HG02970 (cell line): ENCODE measurements around the gene ZSWIM9.

ENCODE experiments used
- ATAC-seq: cut with Tn5 transposase; IDR thresholded peaks from one replicate; pipeline ENCODE4 v1.9.1; 2021; ENCODE audit warnings: mild to moderate bottlenecking, moderate library complexity, moderate number of reproducible peaks; ENCODE audit not compliant: unreplicated experiment, low FRiP score

The ZSWIM9 gene

DNA sequence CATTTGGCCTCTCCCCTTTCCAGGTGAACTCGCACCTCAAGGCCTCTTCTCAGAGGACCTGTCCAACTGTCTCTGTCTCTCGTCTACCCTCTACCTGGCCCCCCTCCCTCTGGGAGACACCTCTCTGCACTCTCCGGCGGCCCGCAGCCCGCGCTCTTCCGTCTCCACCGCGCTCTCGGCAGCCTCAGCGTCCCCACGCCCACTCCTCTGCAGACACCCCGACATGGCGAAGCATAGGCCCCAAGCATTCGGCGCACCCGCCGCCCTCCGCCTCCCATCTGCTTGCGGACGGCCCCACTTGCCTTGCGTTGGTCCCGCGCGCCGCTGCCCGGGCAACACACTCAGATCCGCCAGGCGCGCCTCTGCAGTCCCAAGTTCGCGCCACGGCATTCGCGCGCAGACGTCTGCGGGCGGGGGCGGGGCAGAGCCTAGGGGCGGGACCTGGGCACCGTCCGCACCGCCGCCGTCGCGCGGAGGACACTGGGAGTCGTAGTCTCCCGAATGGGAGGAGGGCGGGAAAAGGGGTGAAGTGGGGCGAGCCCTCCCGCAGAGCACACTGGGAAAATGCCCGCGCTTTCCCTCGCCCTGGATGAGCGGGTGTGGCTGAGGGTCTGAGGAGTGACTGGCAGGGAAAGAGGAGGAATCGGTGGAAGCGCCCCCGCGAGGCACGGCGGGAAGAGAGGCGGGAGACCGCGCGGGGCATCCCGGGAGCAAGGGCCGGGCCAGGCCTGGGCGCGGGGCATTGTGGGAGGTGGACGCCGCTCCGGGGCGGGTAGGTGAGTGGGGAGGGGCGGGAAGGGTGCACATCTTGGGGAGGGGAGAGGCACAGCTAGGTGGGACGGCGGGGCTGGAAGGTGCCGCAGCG lies at the start of gene ZSWIM9, which contains the start of gene LIG1:
TSS of gene ZSWIM9 (plus strand) at position 742 of the 865 bp plus-strand sequence. CDS start 1,123 bp downstream, outside the sequence.
TSS of gene LIG1 (minus strand) at position 406 of the 865 bp plus-strand sequence. CDS start 4,778 bp downstream, outside the sequence.
- ATAC-seq: peak; percentile 78

DNA sequence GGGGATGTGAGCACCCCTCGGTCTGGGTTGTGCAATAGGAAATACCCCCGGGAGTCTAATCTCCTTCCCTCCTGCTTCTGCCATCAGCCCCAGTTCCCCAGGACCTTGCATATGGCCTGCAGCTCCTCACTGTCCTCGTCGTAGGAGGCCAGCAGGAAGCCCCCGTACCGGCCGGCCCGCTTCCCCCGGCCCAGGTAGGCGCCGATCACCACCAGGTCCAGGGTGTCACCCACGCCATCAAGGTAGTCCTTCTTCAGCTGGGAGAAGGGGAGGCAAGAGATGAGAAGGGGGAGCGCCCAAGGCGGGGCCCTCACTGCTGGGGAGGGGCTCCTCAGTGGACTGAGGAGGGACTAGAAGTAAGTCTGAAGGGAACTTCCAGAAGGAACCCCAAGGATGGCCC lies 49.4 kb upstream of the ZSWIM9 start:
- ATAC-seq: no peak

DNA sequence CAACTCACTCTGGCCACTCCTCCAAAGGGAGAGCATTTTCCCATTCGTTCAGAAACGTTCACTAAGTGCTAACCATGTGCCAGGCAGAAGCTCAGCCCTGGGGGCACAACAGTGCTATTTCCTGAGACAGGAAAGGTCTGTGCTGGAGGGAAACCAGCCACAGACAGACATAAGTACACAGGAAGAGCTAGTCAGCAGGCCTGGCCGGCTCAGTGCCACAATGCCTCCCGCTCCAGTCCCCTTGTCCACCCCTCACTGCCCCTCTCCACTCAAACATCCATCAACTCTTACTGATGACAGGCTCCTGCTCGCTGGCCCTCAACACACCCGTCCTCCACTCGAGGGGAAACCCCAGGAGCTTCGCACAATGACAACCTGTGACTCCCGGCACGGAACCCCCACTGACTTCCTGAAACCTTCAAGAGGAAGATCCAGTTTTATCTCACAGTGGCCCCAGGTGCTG lies 48.5 kb upstream of the ZSWIM9 start:
- ATAC-seq: no peak

DNA sequence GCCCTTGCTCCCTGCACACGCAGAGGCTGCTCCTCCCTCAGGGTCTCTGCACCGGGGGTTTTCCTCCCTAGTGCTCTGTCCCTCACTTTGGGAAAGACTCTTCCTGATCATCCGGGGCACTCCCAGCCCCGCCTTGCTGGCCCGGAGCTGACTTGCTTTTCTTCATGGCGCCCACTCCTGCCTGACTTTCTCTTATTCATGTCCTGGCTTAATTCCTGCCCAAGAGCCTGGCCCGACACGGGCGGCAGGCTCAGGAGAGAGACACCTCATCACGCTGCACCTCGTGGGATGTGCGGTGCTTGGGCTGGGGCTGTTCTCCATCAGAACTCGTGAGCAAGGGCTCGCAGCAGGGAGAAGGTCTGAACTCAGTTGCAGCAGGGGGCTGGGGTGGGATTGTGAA lies 48.1 kb upstream of the ZSWIM9 start:
- ATAC-seq: no peak

DNA sequence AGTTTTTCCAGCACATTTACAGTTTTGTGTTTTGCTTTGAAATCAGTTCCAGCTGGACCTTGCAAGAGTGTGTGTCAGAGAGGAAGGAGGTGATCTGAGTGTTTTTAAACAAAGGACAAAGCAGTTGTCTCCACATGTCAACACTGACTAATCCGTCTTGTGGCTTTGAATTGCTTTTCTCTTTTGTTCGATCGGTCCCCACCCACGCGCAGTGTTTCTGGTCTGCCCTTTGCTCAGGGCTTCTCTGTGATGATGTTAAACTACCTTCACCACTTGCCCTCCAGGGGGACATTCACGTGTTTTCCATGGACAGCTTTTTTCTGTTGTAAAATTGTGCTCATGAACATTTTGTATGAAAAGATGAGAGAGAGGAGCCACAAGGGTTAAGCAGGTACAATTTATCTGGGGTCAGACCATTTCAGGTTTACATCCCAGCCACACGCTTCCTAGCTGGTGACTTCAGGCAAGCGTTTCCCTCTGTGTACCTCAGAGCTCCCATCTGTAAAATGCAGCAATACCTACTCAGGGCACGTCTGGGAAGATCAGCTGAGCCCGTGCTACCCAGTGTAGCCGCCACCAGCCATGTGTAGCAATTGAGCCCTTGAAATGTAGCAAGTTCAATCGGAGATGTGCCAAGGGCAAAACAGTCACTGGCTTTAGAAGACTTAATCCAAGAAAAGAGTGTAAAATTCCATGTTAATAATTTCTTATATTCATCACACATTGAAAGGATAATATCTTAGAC lies 46.4 kb upstream of the ZSWIM9 start:
- no peak for ATAC-seq

DNA sequence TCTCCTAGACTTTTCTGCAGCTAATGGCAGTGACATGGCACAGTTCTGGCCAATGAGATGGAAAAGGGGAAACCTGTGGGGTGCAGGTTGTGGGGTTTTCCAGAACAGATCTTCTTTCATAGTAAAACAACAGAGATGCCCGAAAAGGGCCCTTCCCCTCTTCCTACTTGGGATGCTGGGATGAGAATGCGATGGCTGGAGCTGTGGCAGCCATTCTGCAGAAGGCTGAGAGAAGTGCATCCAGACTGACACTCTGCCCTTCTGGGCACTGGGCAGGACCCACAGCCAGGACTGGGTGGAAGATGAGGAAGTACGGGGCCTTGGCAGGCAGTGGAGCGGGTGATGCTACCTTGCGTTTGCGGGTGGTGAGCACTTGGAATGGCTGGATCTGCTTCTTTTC lies 42.9 kb upstream of the ZSWIM9 start:
- ATAC-seq: no peak

DNA sequence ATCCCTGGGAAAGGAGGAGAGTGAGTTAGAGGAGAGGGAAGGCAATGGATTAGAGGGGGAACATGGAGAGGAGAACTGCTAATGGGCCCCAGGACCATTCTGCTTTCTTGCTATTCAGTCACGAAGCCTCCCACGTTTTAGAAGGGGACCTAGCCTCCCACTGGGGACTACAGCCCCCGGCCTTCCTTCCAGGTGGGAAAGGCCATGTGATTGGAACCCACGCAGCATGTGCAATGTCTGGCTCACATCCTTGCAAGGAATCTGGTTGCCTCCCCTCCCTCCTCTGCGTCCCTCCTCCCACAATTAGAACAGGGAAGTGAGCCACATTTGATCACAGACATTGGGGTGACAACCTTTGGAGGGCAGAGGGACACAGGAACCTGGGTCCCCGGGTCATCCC lies 37.4 kb upstream of the ZSWIM9 start:
- ATAC-seq: no peak

DNA sequence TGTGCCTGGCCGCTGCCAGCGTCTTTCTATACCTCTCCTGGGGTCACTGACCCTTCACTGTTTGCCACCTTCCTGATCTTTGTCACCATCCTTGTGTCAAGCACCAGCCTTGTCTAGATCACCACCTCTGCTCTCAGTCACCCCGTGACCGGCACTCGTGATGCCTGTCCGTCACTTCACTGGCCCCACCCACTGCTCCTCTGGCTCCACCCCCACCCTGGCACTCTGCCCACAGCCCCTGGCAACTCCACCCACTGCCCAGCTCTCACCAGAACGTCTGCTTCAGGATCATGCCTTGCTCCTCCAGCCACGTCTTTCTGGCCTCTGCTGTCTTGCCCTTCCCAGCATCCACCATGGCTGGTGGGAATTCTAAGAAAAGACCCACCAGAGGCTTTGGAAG lies 35.1 kb upstream of the ZSWIM9 start:
- ATAC-seq: no peak

DNA sequence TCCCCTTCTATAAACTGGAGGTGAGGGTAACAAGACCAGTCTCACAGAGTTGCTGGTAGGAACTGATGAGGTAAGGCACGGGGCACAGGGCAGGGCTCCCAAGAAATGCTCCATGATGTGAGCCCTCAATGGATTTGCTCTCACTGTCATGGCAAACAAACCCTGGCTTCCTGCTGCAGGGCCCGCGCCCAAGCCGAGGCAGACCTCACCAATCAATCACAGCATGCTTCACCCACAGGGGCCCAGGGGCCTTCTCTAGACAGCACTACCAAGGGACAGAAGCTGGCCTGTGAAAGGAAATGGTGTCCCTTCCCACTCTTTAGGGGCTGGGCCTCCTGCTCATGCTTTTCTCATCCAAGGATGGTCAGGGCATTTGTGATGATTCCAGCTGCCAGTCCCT lies 33.9 kb upstream of the ZSWIM9 start:
- ATAC-seq: no peak

DNA sequence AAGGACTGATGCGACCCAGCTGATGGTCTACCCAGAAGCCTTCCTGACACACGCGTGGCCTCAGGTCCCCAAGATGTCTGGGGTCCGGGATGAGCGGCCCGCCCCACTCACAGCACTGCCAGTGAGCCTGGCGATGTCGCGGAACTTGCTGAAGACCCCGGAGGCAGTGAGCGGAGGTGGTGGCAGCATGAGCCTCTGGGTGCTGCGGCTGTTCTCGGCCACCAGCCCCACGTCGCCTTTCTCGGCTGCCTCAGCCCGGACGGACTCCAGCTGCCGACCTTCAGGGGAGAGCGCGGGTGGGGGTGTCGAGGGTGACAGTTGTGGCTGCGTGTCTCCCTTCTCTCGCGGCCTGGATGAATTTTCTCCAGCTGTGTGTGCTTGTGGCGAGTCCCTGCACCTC lies 33.1 kb upstream of the ZSWIM9 start:
- no peak for ATAC-seq

DNA sequence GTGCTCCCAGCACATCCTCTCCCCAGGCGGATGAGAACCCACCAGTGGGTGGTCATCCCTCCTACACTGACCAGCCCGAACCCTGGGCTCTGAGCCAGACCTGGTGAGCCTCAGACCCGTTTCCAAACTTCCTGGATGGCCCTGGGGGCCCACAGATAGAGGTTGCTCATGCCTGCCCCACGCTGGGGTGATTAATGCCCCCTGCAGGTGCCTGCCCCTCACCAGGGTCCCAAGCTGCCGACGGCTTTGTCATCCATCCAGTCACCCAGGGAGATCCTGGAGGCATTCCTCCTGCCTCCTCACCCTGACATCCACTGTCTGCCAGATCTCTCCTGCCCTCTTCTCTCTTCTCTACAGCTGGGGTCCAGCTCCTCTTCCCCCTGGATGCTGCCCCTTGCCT lies 31.4 kb upstream of the ZSWIM9 start:
- ATAC-seq: no peak

DNA sequence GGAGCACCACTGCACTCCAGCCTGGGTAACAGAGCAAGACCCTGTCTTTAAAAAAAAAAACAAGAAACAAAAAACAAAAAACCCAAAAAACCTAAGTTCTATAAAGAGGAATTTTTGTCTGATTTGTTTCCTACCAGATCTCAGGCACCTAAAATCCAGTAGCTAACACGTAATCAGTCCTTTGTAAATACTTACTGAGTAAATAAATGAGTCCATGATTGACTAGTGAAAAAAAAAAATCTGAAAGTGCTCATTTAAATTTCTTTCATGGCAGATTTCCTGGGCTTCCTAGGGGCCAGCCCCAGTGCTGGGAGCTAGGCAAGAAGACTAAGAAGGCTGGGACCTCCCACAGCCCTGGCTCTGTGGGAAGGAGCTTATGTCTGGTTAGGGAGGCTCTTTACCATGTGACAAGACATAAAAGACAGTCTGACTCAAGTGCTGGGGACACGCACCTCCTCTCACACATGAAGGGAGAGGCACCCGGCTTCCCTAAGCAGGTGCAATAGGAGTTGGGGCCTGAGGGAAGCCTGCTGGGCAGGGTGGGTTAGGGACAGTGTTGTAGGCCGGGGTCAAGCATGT lies 22.8 kb upstream of the ZSWIM9 start:
- no peak for ATAC-seq

DNA sequence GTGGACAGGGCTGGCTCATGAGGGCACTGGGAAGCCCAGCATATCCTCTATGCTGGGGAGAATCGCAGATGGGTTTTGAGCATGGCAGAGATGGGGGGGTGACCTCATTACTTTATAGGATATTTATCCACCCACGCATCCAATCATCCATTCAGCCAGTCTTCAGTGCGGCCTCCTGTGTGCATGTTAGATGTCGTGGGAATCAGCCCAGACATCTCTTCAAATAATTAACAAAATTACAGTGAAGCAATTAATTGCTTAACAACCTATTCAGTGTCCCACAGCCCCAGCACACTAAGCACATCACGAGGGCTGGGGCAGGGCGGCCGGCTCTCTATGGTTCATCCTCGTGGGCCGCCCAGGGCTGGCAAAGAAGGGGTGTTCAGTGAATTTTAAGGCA lies 21.9 kb upstream of the ZSWIM9 start:
- ATAC-seq: no peak

DNA sequence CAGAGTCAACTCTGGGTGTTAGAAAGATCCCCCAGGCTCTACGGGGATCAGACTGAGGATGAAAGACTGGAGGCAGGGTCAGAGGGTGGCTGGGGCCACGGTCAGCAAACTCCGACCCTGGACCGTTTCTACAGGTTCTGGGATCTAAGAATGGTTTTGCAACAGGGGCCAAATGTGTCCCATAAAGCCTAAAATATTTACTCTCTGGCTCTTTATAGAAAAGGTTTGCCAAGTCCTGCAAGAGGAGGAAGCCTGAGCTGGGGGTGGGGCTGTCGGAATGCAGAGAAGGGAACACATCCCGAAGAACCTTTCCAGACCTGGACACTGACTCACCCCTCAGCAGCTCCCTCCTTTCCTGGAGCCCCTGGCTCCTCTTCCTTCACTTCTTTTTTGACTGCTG lies 21.1 kb upstream of the ZSWIM9 start:
- no peak for ATAC-seq

DNA sequence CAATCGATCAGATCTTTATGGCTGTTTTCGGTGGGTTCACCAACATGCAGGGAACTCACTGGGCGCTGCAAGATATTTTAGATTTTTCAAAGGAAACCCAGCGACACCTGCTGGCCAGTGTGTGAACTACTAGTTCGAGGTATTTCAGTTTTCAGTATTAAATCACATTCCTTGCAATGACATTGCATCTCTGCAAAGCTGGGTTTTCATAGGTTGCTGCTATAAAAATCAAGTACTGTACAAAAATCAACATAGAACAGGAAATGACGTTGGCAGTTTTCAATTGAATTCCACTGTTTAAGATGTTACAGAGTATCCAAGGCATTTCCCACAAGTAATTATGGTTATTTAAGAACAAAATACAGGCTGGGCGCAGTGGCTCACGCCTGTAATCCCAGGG lies 17.9 kb upstream of the ZSWIM9 start:
- no peak for ATAC-seq

DNA sequence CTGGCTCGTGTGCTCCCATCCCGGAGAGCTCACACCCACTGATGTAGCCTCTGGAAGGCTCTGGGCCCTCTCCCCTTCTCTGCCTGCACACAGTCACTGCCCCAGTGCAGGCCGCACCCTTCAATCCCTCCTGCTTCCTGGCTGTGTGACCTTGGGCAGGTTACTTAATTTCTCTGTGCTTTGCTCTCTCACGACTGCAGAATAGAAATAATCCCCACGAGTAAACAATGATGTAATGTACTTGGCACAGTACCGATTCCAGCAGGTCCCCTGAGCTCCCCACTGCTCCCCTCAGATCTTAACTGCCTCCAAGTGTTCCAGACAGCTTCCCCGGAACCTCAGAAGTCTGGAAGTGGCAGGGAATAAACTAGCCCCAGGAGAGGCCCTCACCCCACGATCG lies 16.5 kb upstream of the ZSWIM9 start:
- no peak for ATAC-seq

DNA sequence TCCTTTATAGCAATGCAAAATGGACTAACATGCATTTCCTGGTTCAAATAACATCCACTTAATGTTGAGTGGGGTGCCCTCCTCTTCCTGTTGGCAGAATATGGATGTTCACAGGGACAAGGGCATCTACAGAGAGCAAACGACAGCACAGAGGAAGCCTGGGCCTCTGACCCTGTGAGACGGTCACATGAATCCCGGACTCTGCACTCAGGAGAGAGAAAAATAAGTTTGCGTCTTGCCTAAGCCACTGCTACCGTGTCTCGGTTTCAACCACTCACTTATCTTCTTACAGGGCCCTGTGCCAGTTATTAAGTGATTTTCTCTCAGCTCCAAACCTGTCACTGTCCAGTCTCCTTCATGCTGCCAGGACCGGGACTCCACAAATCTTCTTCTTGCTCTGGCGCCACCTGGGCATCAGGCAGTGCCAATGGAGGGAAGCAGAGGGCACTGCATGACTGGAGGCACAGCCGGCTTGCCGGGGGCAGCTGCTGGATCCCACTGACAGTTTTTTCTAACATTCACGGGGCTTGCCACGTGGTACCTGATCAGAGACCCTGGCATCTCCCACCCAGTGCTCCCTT lies 12.2 kb upstream of the ZSWIM9 start:
- no peak for ATAC-seq

DNA sequence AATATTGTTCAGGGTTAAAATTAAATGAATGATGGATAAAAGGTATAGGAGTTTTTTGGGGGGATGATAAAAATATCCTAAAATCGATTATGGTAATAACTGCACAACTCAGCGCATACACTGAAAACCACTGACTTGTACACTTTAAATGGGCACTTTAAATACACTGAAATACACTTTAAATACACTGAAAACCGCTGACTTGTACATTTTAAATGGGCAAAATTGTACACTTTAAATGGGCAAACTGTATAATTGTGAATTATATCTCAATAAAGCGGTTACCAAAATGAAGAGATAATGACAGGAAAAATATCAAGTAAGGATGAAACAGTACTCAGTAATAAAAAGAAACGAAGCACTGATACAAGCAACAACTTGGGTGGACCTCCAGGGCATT lies 1.8 kb upstream of the ZSWIM9 start:
- no peak for ATAC-seq

DNA sequence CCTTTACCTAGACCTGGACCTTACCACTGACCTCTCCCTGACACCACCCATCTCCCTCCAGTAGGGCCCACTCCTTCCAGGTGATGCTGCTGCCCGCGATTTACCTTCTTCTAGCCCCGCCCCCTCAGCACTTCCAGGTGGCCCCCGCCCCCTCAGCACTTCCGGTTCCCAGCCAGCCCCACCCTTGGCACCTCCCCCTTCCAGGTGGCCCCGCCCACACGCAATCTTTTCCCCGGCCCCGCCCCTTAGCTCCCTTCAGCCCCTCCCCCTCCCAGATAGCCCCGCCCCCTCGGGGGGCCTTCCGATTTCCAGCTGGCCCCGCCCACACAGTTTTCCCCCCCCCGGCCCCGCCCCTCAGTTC lies 922 bp upstream of the ZSWIM9 start:
- ATAC-seq: peak; percentile 13

DNA sequence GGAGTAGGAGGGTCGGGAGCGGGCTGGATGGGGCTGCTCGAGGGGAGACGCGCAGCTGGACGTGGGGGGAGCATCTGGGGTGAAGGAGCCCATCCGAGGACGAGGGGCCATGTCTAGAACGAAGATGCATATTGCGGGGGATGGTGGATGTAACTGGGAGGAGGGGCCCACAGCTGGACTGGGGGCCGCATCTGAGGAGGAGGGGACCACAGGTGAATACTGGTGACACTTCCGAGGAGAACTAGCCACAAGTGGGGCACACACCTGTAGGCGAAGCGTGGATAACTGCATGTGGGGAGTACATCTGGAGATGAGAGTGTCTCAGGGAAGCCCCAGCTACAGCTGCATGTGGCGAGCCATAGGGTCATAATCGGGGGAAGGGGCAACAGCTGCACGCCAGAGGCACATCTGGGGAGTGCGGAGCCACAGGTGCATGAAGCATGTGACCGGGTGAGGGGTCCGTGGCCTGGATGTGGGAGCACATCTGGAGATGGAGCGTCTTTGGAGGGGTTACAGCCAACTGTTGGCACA lies 402 bp downstream of the ZSWIM9 start:
- no peak for ATAC-seq

DNA sequence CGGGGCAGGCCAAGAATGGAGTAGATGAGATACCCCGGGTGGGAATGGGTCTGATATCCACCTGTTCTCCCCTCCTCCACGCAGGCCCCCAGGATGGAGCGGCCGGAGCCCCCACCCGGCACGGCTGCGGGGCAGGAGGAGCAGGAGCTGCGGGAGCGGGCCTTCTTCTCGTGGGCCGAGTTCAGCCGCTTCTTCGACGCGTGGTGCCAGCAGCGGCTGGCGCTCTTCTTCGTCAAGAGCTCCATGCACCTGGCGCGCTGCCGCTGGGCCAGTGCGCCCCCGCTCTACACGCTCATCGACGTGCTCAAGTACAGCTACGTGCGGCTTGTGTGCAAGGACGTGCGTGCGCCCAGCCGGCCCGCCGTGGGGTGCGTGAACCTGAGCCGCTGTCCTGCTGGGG lies 1.2 kb downstream of the ZSWIM9 start:
- ATAC-seq: no peak
